K562 (cell line): ENCODE results near the gene CLGN. TPM values are rescaled to one million over a fixed set of nuclear protein-coding genes. Genes with fewer than 3 reads are reported as not detected.

ENCODE experiments used
- CBX2 ChIP-seq: fragments of 200-600 bp; sonication (generic); IDR thresholded peaks from one replicate; pipeline ENCODE4 v1.6.1; 2012; ENCODE audit warnings: mild to moderate bottlenecking, low read length, inconsistent platforms; ENCODE audit not compliant: insufficient read depth, poor library complexity, severe bottlenecking
- CEBPZ ChIP-seq: fragments of 150-350 bp; IDR thresholded peaks from 2 replicates; pipeline ENCODE4 v1.6.1; 2014; ENCODE audit warnings: low read depth, mild to moderate bottlenecking, low read length, borderline replicate concordance
- DEAF1 ChIP-seq: fragments of 450-650 bp; formaldehyde crosslinking; IDR thresholded peaks from 2 replicates; pipeline ENCODE4 v1.4.0; 2020; ENCODE audit warnings: mild to moderate bottlenecking, moderate library complexity
- EHMT2 ChIP-seq: fragments of 450-650 bp; IDR thresholded peaks from 2 replicates; pipeline ENCODE4 v1.6.1; 2018; ENCODE audit warnings: antibody characterized with exemption
- KDM5B ChIP-seq: fragments of 200-600 bp; sonication (generic); IDR thresholded peaks from 2 replicates; pipeline ENCODE4 v1.6.1; 2012; ENCODE audit warnings: low read depth, mild to moderate bottlenecking, moderate library complexity, low read length, control low read depth, inconsistent platforms; ENCODE audit not compliant: insufficient replicate concordance
- PHF21A ChIP-seq: fragments of 450-650 bp; IDR thresholded peaks from 2 replicates; pipeline ENCODE4 v1.6.1; 2017; ENCODE audit warnings: low read depth, borderline replicate concordance
- PML ChIP-seq: IDR thresholded peaks from 2 replicates; pipeline ENCODE4 v1.6.1; 2012; ENCODE audit warnings: low read length, inconsistent platforms
- POLR2B ChIP-seq: fragments of 450-650 bp; IDR thresholded peaks from 2 replicates; pipeline ENCODE4 v1.6.1; 2018; ENCODE audit warnings: low read depth; ENCODE audit not compliant: partially characterized antibody
- RAD51 ChIP-seq: fragments of 450-650 bp; IDR thresholded peaks from 2 replicates; pipeline ENCODE4 v1.7.1; 2016; ENCODE audit warnings: low read depth, mild to moderate bottlenecking, borderline replicate concordance
- SMARCA5 ChIP-seq: fragments of 450-650 bp; IDR thresholded peaks from 2 replicates; pipeline ENCODE4 v1.6.1; 2016
- TBP ChIP-seq: optimal IDR thresholded peaks from 2 replicates; pipeline ENCODE3; 2011; ENCODE audit warnings: low read depth, low read length, improper control_type of control experiment
- TEAD2 ChIP-seq: fragments of 450-650 bp; IDR thresholded peaks from 2 replicates; pipeline ENCODE4 v1.6.1; 2016; ENCODE audit warnings: missing genetic modification characterization, control low read depth, missing compliant biosample characterization
- TSHZ1 ChIP-seq: fragments of 250-450 bp; sonication (Bioruptor Pico); IDR thresholded peaks from 2 replicates; pipeline ENCODE4 v1.4.0; 2020; ENCODE audit warnings: mild to moderate bottlenecking, moderate library complexity
- ZBTB2 ChIP-seq: fragments of 450-650 bp; IDR thresholded peaks from 2 replicates; pipeline ENCODE4 v1.6.1; 2016; ENCODE audit warnings: antibody characterized with exemption
- ZNF224 ChIP-seq: sonication (generic); formaldehyde crosslinking; IDR thresholded peaks from 2 replicates; pipeline ENCODE4 v1.8.0; 2022; ENCODE audit warnings: mild to moderate bottlenecking, missing genetic modification reagents
- ZSCAN29 ChIP-seq: fragments of 450-650 bp; IDR thresholded peaks from 2 replicates; pipeline ENCODE4 v1.6.1; 2017
- polyA plus RNA-seq, 8 experiments: library from polyadenylated mRNA; depleted of rRNA in 4 of 8; stranded (reverse) in 5 of 8; unstranded in 3 of 8; fragments of >200 nt; fragmentation: Nextera tagmentation in 2 of 8; fragmentation: Illumina TruSeq in 1 of 8; extraction: Ambion mirVana in 2 of 8; extraction: Trizol in 1 of 8; gene quantifications; 2 replicates each; pipeline versions ENCODE4 v1.2.1 to v1.2.3, GENCODE V29; 2011 to 2014; ENCODE audit warnings: inconsistent platforms in 1 of 8, missing spikeins in 1 of 8
- total RNA-seq, 7 experiments: library from RNA; depleted of rRNA in 6 of 7; stranded (reverse); fragments of >200 nt in 6 of 7; fragmentation: Illumina TruSeq in 2 of 7; extraction: Trizol in 2 of 7; gene quantifications; 2 replicates each; pipeline versions ENCODE4 v1.2.1 to v1.2.3, GENCODE V29; 2011 to 2021; ENCODE audit warnings: low replicate concordance in 1 of 7

CLGN gene
- total and polyA plus RNA-seq, 9 of the 15 experiments (the other 6 are each of a cell fraction or from before 2014, with no cell fraction given): 0.22 to 3.6 (median 2.7) TPM

GRCh38 chr4:140373328-140374129 is 53.9 kb downstream of the CLGN start, which contains the start of gene SCOC (continued):
- TF ChIP-seq DEAF1 (CRISPR knock-in tag): no peak
- TF ChIP-seq TBP: peak; percentile 45
- TF ChIP-seq POLR2B: peak; percentile 3
- no peak for TF ChIP-seq TEAD2 (tag)
- no peak for TF ChIP-seq RAD51
- no peak for TF ChIP-seq TSHZ1
- no peak for TF ChIP-seq ZNF224 (CRISPR knock-in tag)
- no peak for TF ChIP-seq CBX2
- no peak for TF ChIP-seq CEBPZ
- no peak for TF ChIP-seq ZSCAN29
- TF ChIP-seq EHMT2: no peak
- TF ChIP-seq SMARCA5: no peak
- no peak for TF ChIP-seq KDM5B
- TF ChIP-seq ZBTB2: no peak
- peak; percentile 61; the same call in 1 of the 2 replicates for TF ChIP-seq PML
- TF ChIP-seq PHF21A: 0 out of 2 replicates have a peak, but pooled peaks have one; percentile 18
